Measurements from ENCODE around the gene C1QA.

The C1QA gene

DNA sequence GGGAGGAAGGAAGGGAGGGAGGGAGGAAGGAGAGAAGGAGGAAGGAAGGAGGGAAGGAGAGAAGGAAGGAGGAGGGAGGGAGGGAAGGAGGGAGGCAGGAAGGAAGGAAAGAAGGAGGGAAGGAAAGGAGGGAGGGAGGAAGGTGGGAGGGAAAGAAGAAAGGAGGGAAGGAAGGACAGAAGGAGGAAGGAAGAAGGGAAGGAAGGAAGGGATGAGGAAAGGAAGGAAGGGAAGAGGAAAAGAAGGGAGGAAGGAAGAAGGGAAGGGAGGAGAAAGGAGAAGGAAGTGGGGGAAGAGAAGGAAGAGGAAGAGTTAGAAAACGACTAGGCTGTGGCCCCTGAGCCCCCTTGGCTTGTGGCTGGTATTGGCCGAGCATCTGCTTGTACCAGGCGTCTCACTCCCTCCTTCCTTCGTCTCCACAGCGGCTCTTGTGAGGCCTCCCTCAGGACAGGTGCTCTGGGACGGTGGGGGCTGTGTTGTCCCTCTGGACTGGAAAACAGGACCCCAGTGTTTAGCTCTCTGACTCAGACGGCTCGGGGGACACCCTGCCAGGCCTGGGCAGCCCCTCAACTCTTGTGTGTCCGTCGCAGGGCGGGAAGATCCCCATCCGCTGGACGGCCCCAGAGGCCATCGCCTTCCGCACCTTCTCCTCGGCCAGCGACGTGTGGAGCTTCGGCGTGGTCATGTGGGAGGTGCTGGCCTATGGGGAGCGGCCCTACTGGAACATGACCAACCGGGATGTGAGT lies 36.2 kb upstream of the C1QA start:
- Histone ChIP-seq H3K9ac (ENCODE audit: low read length) (no peak overlapping the region), H3K4me1 (ENCODE audit: low read length) (no peaks in the 10 kb centered on the region), H3K9me3 (replicated peaks; ENCODE audit: insufficient read depth, low read length) (no peaks in the 10 kb centered on the region), H2AFZ (ENCODE audit: low read length) (no peak overlapping the region), H3K9me2 (replicated peaks; ENCODE audit: insufficient read depth, low read length) (no peaks in the 10 kb centered on the region), H3K36me3 (replicated peaks; ENCODE audit: insufficient read depth, low read length) (no peaks in the 10 kb centered on the region), H4K20me1 (ENCODE audit: insufficient read depth, low read length) (no peaks in the 10 kb centered on the region), H3K4me3 (ENCODE audit: low read length) (no peak overlapping the region), H3K27me3 (replicated peaks; ENCODE audit: insufficient read depth, low read length) (peaks cover 91% of the 10 kb centered on the region), H3K79me2 (ENCODE audit: low read length) (no peaks in the 10 kb centered on the region), H3K27ac (ENCODE audit: low read length) (no peak overlapping the region), H3F3A (ENCODE audit: insufficient read depth, low read length) (no peaks in the 10 kb centered on the region), H3K4me2 (ENCODE audit: low read depth, low read length) (no peak overlapping the region)
- DNase-seq = no peak
- no peak for TF ChIP-seq EZH2 (optimal IDR thresholded peaks at IDR 0.05; ENCODE audit: low read depth, low read length)
- TF ChIP-seq, protein P1, sequence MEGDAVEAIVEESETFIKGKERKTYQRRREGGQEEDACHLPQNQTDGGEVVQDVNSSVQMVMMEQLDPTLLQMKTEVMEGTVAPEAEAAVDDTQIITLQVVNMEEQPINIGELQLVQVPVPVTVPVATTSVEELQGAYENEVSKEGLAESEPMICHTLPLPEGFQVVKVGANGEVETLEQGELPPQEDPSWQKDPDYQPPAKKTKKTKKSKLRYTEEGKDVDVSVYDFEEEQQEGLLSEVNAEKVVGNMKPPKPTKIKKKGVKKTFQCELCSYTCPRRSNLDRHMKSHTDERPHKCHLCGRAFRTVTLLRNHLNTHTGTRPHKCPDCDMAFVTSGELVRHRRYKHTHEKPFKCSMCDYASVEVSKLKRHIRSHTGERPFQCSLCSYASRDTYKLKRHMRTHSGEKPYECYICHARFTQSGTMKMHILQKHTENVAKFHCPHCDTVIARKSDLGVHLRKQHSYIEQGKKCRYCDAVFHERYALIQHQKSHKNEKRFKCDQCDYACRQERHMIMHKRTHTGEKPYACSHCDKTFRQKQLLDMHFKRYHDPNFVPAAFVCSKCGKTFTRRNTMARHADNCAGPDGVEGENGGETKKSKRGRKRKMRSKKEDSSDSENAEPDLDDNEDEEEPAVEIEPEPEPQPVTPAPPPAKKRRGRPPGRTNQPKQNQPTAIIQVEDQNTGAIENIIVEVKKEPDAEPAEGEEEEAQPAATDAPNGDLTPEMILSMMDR (IDR thresholded peaks at IDR 0.05; ENCODE audit: low read length) = no peak
- no peak for TF ChIP-seq EZH2phosphoT487 (IDR thresholded peaks at IDR 0.05; ENCODE audit: low read length)

DNA sequence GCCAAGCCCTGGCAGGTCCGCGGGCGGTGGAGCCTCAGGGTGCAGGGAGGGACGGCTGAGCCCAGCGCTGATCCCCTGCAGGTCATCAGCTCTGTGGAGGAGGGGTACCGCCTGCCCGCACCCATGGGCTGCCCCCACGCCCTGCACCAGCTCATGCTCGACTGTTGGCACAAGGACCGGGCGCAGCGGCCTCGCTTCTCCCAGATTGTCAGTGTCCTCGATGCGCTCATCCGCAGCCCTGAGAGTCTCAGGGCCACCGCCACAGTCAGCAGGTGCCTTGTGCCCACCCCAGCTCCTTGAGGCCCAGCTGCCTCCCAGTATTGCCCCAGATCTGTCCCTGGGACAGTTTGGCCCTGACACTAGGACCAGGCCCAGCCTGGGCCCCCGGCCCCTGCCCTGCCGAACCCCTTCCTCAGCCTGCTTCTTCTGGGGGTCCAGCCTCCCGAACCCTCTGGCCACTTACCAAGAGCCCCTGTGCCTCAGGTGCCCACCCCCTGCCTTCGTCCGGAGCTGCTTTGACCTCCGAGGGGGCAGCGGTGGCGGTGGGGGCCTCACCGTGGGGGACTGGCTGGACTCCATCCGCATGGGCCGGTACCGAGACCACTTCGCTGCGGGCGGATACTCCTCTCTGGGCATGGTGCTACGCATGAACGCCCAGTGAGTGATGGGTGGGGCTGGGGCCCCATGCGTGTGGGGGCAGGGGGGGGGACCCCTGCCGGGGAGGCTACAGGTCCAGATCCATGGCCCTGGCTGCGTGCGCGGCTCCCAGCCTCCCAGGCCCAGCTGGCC lies 35.4 kb upstream of the C1QA start:
- Histone ChIP-seq H3K4me1 (ENCODE audit: low read length) (no peaks in the 10 kb centered on the region), H3K4me2 (ENCODE audit: low read depth, low read length) (no peak overlapping the region), H3F3A (ENCODE audit: insufficient read depth, low read length) (no peaks in the 10 kb centered on the region), H4K20me1 (ENCODE audit: insufficient read depth, low read length) (no peaks in the 10 kb centered on the region), H3K9me3 (replicated peaks; ENCODE audit: insufficient read depth, low read length) (no peaks in the 10 kb centered on the region), H3K36me3 (replicated peaks; ENCODE audit: insufficient read depth, low read length) (no peaks in the 10 kb centered on the region), H3K4me3 (ENCODE audit: low read length) (no peak overlapping the region), H3K9ac (ENCODE audit: low read length) (no peak overlapping the region), H3K79me2 (ENCODE audit: low read length) (no peaks in the 10 kb centered on the region), H3K9me2 (replicated peaks; ENCODE audit: insufficient read depth, low read length) (no peaks in the 10 kb centered on the region), H2AFZ (ENCODE audit: low read length) (no peak overlapping the region), H3K27me3 (replicated peaks; ENCODE audit: insufficient read depth, low read length) (peaks cover 91% of the 10 kb centered on the region), H3K27ac (ENCODE audit: low read length) (no peak overlapping the region)
- TF ChIP-seq, protein P1 (IDR thresholded peaks at IDR 0.05; ENCODE audit: low read length) = no peak
- TF ChIP-seq EZH2phosphoT487 (IDR thresholded peaks at IDR 0.05; ENCODE audit: low read length) (no peak), EZH2 (optimal IDR thresholded peaks at IDR 0.05; ENCODE audit: low read depth, low read length) (no peak)
- no peak for DNase-seq

DNA sequence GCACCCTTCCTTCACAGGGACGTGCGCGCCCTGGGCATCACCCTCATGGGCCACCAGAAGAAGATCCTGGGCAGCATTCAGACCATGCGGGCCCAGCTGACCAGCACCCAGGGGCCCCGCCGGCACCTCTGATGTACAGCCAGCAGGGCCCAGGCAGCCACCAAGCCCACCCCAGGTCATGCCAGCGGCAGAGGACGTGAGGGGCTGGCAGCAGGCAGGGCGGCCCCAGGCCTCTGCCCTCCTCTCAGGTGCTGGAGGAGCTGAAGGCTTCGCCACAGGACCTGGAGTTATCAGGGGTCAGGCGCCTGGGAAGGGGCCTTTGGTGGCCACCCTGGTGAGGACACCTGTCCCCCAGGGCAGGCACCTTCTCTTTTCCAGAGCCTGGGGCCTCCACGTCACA lies 34.8 kb upstream of the C1QA start:
- no peaks in the 10 kb centered on the region for H3K36me3 ChIP-seq (replicated peaks; ENCODE audit: insufficient read depth, low read length)
- TF ChIP-seq EZH2phosphoT487 (IDR thresholded peaks at IDR 0.05; ENCODE audit: low read length) (no peak), EZH2 (optimal IDR thresholded peaks at IDR 0.05; ENCODE audit: low read depth, low read length) (no peak)
- TF ChIP-seq, protein P1 (IDR thresholded peaks at IDR 0.05; ENCODE audit: low read length) = no peak
- no peak overlapping the region for H3K9ac ChIP-seq (ENCODE audit: low read length)
- no peaks in the 10 kb centered on the region for H3K4me1 ChIP-seq (ENCODE audit: low read length)
- H3K9me2 ChIP-seq (replicated peaks; ENCODE audit: insufficient read depth, low read length) = no peaks in the 10 kb centered on the region
- H3K27ac ChIP-seq (ENCODE audit: low read length) = no peak overlapping the region
- no peaks in the 10 kb centered on the region for H3K9me3 ChIP-seq (replicated peaks; ENCODE audit: insufficient read depth, low read length)
- no peak overlapping the region for H2AFZ ChIP-seq (ENCODE audit: low read length)
- no peaks in the 10 kb centered on the region for H3F3A ChIP-seq (ENCODE audit: insufficient read depth, low read length)
- H3K4me3 ChIP-seq (ENCODE audit: low read length) = no peak overlapping the region
- no peaks in the 10 kb centered on the region for H4K20me1 ChIP-seq (ENCODE audit: insufficient read depth, low read length)
- no peak for DNase-seq
- H3K4me2 ChIP-seq (ENCODE audit: low read depth, low read length) = no peak overlapping the region
- H3K79me2 ChIP-seq (ENCODE audit: low read length) = no peaks in the 10 kb centered on the region
- H3K27me3 ChIP-seq (replicated peaks; ENCODE audit: insufficient read depth, low read length) = peaks cover 93% of the 10 kb centered on the region

Measured in MM.1S (cell line).